DND-41 (cell line): ENCODE results near the gene STARD8.
"Not testable (repeated sequence)": the region's sequence is repeated elsewhere in the genome, so short reads cannot be mapped to it uniquely, and the experiment has no call there.

Experiments used
- ATAC-seq: fragments of 200-7000 bp; cut with Tn5 transposase; 3 replicates; pipeline ENCODE4 v1.9.1; 2021; ENCODE audit warnings: low read depth; ENCODE audit not compliant: insufficient read depth
- DNase-seq: peaks from one replicate; pipeline ENCODE4 v3.0.0-alpha.2; 2020
- H2AFZ ChIP-seq: 2 replicates; pipeline ENCODE4 v1.6.0; 2012; ENCODE audit warnings: low read depth, low read length
- H3K27ac ChIP-seq: 2 replicates; pipeline ENCODE4 v1.5.1; 2012; ENCODE audit warnings: low read length, inconsistent platforms
- H3K27me3 ChIP-seq: fragments of 200-600 bp; sonication (generic); 2 replicates; pipeline ENCODE4 v1.6.0; 2012; ENCODE audit warnings: low read length, mild to moderate bottlenecking, inconsistent platforms; ENCODE audit not compliant: insufficient read depth, poor library complexity
- H3K36me3 ChIP-seq: 2 replicates; pipeline ENCODE4 v1.5.1; 2012; ENCODE audit warnings: low read length, inconsistent platforms; ENCODE audit not compliant: insufficient read depth
- H3K4me1 ChIP-seq: 2 replicates; pipeline ENCODE4 v1.5.1; 2012; ENCODE audit warnings: mild to moderate bottlenecking, low read length; ENCODE audit not compliant: insufficient read depth
- H3K4me2 ChIP-seq: 2 replicates; pipeline ENCODE4 v1.6.0; 2012; ENCODE audit warnings: mild to moderate bottlenecking, moderate library complexity, low read length, inconsistent platforms; ENCODE audit not compliant: insufficient read depth
- H3K4me3 ChIP-seq, 2 experiments: fragments of 200-600 bp in 1 of 2; shearing (Covaris generic) in 1 of 2; 2 replicates each; pipeline ENCODE4 v1.5.1; 2012 to 2016; ENCODE audit warnings: inconsistent platforms in 2 of 2, low read length in 2 of 2, mild to moderate bottlenecking in 2 of 2, low read depth in 1 of 2, moderate library complexity in 1 of 2
- H3K79me2 ChIP-seq: 2 replicates; pipeline ENCODE4 v1.6.0; 2012; ENCODE audit warnings: low read length, inconsistent platforms; ENCODE audit not compliant: insufficient read depth
- H3K9ac ChIP-seq: 2 replicates; pipeline ENCODE4 v1.6.0; 2012; ENCODE audit warnings: low read depth, mild to moderate bottlenecking, inconsistent platforms, low read length, moderate library complexity
- H3K9me3 ChIP-seq: 2 replicates; pipeline ENCODE4 v1.5.1; 2012; ENCODE audit warnings: low read length, moderate library complexity, mild to moderate bottlenecking, inconsistent platforms; ENCODE audit not compliant: insufficient read depth, severe bottlenecking
- H4K20me1 ChIP-seq: 2 replicates; pipeline ENCODE4 v1.6.0; 2012; ENCODE audit warnings: low read length; ENCODE audit not compliant: insufficient read depth
- EZH2 ChIP-seq: IDR thresholded peaks from 3 replicates; pipeline ENCODE4 v1.6.1; 2012; ENCODE audit warnings: borderline replicate concordance, low read depth, mild to moderate bottlenecking, moderate library complexity, low read length, inconsistent platforms; ENCODE audit not compliant: severe bottlenecking
- TF ChIP-seq, protein P1 (sequence below): IDR thresholded peaks from 2 replicates; pipeline ENCODE4 v1.5.1; 2012; ENCODE audit warnings: borderline replicate concordance, low read length, moderate library complexity, mild to moderate bottlenecking; ENCODE audit not compliant: poor library complexity, severe bottlenecking; ENCODE audit errors: extremely low read depth

STARD8 gene

DNA sequence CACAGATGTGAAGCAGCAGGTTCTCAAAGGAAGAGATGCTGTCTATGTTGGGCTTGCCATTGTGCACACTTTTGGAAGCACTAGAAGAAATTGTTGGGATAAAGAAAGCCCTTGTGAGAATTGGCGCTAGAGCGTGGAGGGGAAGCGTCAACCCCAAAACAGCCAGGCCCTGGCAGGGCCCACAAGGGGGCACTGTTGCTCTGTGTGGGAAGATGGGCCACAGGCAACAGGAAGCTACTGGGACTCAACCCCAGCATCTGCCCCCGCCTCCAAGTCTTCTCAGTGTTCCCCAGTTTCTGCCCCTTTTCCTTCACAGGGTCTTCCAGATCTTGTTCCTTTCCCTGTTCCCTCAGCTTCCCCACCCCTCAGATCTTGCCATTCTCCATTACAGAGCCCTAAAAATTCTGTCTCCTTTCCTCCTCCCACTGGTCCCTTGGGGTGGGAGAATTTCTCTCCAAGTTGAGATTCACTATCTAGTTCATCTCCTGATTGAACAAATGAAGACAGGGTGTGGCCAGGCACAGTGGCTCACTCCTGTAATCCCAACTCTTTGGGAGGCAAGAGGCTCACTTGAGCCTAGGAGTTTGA lies 85.5 kb downstream of the STARD8 start:
- peak; percentile 69 for ATAC-seq
- DNase-seq: peak; percentile 50
- no peaks in the 10 kb centered on the region for H3K36me3 ChIP-seq

DNA sequence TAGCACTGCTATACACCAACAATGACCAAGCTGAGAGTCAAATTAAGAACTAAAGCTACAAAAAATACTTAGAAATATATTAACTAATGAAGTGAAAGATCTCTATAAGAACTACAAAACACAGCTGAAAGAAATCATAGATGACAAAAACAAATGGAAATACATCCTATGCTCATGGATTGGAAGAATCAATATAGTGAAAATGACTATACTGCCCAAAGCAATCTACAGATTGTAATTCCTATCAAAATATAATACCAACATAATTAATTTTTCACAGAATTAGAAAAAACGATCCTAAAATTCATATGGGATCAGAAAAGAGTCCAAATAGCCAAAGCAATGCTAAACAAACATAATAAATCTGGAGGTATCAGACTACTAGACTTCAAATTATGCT lies 87.8 kb downstream of the STARD8 start:
- Histone ChIP-seq H3K4me1 (no peaks in the 10 kb centered on the region), H3K79me2 (no peaks in the 10 kb centered on the region), H3K27me3 (no peaks in the 10 kb centered on the region), H4K20me1 (no peaks in the 10 kb centered on the region), H3K9me3 (no peaks in the 10 kb centered on the region), H3K36me3 (no peaks in the 10 kb centered on the region), H3K4me2 (no peak overlapping the region), H3K4me3 (no peak overlapping the region), H3K27ac (no peak overlapping the region), H2AFZ (no peak overlapping the region), H3K9ac (no peak overlapping the region)
- ATAC-seq: no peak
- DNase-seq: no peak
- no peak for TF ChIP-seq EZH2
- TF ChIP-seq, protein P1, sequence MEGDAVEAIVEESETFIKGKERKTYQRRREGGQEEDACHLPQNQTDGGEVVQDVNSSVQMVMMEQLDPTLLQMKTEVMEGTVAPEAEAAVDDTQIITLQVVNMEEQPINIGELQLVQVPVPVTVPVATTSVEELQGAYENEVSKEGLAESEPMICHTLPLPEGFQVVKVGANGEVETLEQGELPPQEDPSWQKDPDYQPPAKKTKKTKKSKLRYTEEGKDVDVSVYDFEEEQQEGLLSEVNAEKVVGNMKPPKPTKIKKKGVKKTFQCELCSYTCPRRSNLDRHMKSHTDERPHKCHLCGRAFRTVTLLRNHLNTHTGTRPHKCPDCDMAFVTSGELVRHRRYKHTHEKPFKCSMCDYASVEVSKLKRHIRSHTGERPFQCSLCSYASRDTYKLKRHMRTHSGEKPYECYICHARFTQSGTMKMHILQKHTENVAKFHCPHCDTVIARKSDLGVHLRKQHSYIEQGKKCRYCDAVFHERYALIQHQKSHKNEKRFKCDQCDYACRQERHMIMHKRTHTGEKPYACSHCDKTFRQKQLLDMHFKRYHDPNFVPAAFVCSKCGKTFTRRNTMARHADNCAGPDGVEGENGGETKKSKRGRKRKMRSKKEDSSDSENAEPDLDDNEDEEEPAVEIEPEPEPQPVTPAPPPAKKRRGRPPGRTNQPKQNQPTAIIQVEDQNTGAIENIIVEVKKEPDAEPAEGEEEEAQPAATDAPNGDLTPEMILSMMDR: no peak

More for the DNA sequence above, 85.5 kb downstream of the STARD8 start:
- H3K4me1 ChIP-seq: no peaks in the 10 kb centered on the region
- no peak overlapping the region for H3K4me2 ChIP-seq
- TF ChIP-seq, protein P1: peak; percentile 69
- no peak for TF ChIP-seq EZH2
- H3K9me3 ChIP-seq: no peaks in the 10 kb centered on the region
- no peaks in the 10 kb centered on the region for H4K20me1 ChIP-seq
- no peak overlapping the region for H3K4me3 ChIP-seq
- no peak overlapping the region for H3K27ac ChIP-seq
- no peak overlapping the region for H2AFZ ChIP-seq
- H3K9ac ChIP-seq: no peak overlapping the region
- no peaks in the 10 kb centered on the region for H3K27me3 ChIP-seq
- no peaks in the 10 kb centered on the region for H3K79me2 ChIP-seq

DNA sequence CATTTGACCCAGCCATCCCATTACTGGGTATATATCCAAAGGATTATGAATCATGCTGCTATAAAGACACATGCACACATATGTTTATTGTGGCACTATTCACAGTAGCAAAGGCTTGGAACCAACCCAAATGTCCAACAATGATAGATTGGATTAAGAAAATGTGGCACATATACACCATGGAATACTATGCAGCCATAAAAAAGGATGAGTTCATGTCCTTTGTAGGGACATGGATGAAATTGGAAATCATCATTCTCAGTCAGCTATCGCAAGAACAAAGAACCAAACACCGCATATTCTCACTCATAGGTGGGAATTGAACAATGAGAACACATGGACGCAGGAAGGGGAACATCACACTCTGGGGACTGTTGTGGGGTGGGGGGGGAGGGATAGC lies 94.4 kb downstream of the STARD8 start:
- H3K4me3 ChIP-seq, H2AFZ ChIP-seq: not testable (repeated sequence)

DNA sequence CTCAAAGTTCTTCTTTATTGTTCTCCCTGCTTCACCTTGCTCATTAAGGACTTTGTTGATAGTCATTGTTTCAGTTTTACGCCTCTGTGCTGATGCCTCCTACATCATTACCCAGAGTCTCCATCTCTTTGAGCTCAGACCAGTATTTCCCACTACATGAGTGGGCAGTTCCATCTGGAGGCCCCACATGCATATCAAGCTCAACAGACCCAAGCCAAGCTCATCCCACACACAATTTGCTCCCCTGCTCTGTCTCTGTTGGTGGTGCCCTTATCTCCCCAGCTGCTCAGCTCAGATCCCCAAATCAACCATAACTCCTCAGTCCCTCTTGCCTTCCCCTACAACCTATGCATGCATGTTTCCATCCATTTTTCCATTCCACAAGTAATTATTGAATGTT lies 96.3 kb downstream of the STARD8 start:
- Histone ChIP-seq H2AFZ (no peak overlapping the region), H4K20me1 (no peaks in the 10 kb centered on the region), H3K27me3 (no peaks in the 10 kb centered on the region), H3K4me1 (no peaks in the 10 kb centered on the region), H3K9ac (no peak overlapping the region), H3K9me3 (no peaks in the 10 kb centered on the region), H3K36me3 (no peaks in the 10 kb centered on the region), H3K4me2 (no peak overlapping the region), H3K4me3 (no peak overlapping the region), H3K79me2 (no peaks in the 10 kb centered on the region), H3K27ac (no peak overlapping the region)
- DNase-seq (no peak), ATAC-seq (no peak)
- TF ChIP-seq, protein P1: no peak
- no peak for TF ChIP-seq EZH2

More for the DNA sequence above, 94.4 kb downstream of the STARD8 start:
- ATAC-seq, H3K9me3 ChIP-seq, H3K27ac ChIP-seq, DNase-seq, H3K4me2 ChIP-seq, H3K36me3 ChIP-seq, H3K27me3 ChIP-seq, H3K4me1 ChIP-seq, H3K79me2 ChIP-seq, H3K9ac ChIP-seq, H4K20me1 ChIP-seq: not testable (repeated sequence)
